Hepatocyte (in vitro differentiated cells): ENCODE measurements around the gene FMN1. TPM values are rescaled to one million over a fixed set of nuclear protein-coding genes. Genes with fewer than 3 reads are reported as not detected.

Experiments used
- DNase-seq: peaks from one replicate; pipeline ENCODE4 v3.0.0-alpha.2; 2016; ENCODE audit warnings: low spot score
- H2AFZ ChIP-seq: fragments of 200-600 bp; sonication (generic); 2 replicates; pipeline ENCODE4 v1.6.0; 2016; ENCODE audit warnings: antibody characterized with exemption, mild to moderate bottlenecking
- H3K27ac ChIP-seq: fragments of 200-600 bp; sonication (generic); 2 replicates; pipeline ENCODE4 v1.5.1; 2016; ENCODE audit warnings: mild to moderate bottlenecking
- H3K27me3 ChIP-seq: fragments of 200-600 bp; sonication (generic); 2 replicates; pipeline ENCODE4 v1.6.1; 2016
- H3K36me3 ChIP-seq: fragments of 200-600 bp; sonication (generic); replicated peaks from 2 replicates; pipeline ENCODE4 v1.5.1; 2016; ENCODE audit warnings: low read depth; ENCODE audit not compliant: insufficient read depth
- H3K4me1 ChIP-seq: fragments of 200-600 bp; sonication (generic); 2 replicates; pipeline ENCODE4 v1.5.1; 2016; ENCODE audit warnings: mild to moderate bottlenecking, moderate library complexity; ENCODE audit not compliant: insufficient read depth
- H3K4me2 ChIP-seq: fragments of 200-600 bp; sonication (generic); 2 replicates; pipeline ENCODE4 v1.6.0; 2016
- H3K4me3 ChIP-seq: fragments of 200-600 bp; sonication (generic); 2 replicates; pipeline ENCODE4 v1.5.1; 2016; ENCODE audit warnings: mild to moderate bottlenecking
- H3K79me2 ChIP-seq: fragments of 200-600 bp; sonication (generic); 2 replicates; pipeline ENCODE4 v1.6.0; 2017; ENCODE audit warnings: mild to moderate bottlenecking
- H3K9me2 ChIP-seq: fragments of 200-600 bp; sonication (generic); replicated peaks from 2 replicates; pipeline ENCODE4 v1.6.0; 2017; ENCODE audit warnings: mild to moderate bottlenecking; ENCODE audit not compliant: insufficient read depth
- H3K9me3 ChIP-seq: fragments of 200-600 bp; sonication (generic); 2 replicates; pipeline ENCODE4 v1.5.1; 2016; ENCODE audit warnings: low read depth, mild to moderate bottlenecking
- H4K20me1 ChIP-seq: fragments of 200-600 bp; sonication (generic); 2 replicates; pipeline ENCODE4 v1.6.0; 2016; ENCODE audit warnings: mild to moderate bottlenecking; ENCODE audit not compliant: insufficient read depth, poor library complexity, severe bottlenecking
- EZH2 ChIP-seq: fragments of 200-600 bp; sonication (generic); IDR thresholded peaks from 2 replicates; pipeline ENCODE4 v1.6.1; 2016; ENCODE audit warnings: antibody characterized with exemption, mild to moderate bottlenecking, borderline replicate concordance
- EZH2phosphoT487 ChIP-seq: fragments of 200-600 bp; sonication (generic); IDR thresholded peaks from one replicate; pipeline ENCODE4 v1.6.1; 2018; ENCODE audit warnings: antibody characterized with exemption, mild to moderate bottlenecking, low read depth, moderate library complexity; ENCODE audit not compliant: unreplicated experiment, severe bottlenecking
- WGBS: methylation state at CpG from one replicate; pipeline ENCODE4 v1.1.6; 2016; ENCODE audit warnings: low lambda C conversion rate; ENCODE audit errors: missing lambda C conversion rate; 5-methylcytosine and 5-hydroxymethylcytosine counted together
- polyA plus RNA-seq: library from polyadenylated mRNA; unstranded; fragments of >200 nt; fragmentation: Nextera tagmentation; extraction: Ambion mirVana; gene quantifications from 2 replicates; pipeline ENCODE4 v1.2.1, GENCODE V29; 2016
- total RNA-seq: library from RNA; depleted of rRNA; stranded (reverse); fragments of >200 nt; gene quantifications from 2 replicates; pipeline ENCODE4 v1.2.3, GENCODE V29; 2014
- TF ChIP-seq, protein P1 (sequence below): fragments of 200-600 bp; sonication (generic); IDR thresholded peaks from 2 replicates; pipeline ENCODE4 v1.5.1; 2016; ENCODE audit warnings: antibody characterized with exemption, mild to moderate bottlenecking; ENCODE audit not compliant: poor library complexity

The FMN1 gene
- total and polyA plus RNA-seq, 2 experiments from 2014 or later, result 0.07 to 0.70 TPM

DNA sequence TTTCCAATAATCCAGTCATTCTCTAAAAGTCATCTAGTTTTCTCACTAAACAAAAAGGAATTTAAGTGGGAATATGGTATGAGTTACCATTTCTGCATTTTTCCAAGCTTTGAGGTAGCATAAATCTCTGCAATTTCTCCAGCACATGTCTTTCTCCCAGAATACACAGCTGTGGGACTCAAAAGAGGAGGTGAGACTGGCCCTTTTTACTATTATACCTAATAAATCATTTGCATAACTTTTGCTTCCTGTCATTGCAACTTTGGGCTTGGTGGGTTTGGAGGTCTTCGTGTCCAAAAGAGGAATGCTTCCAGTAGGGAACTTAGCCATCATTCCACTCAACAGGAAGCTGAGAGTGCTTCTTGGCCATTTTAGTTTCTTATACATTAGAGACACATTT lies 94.8 kb downstream of the FMN1 start:
- Histone ChIP-seq H4K20me1 (no peaks in the 10 kb centered on the region), H3K27ac (no peak overlapping the region), H3K4me2 (no peak overlapping the region), H3K27me3 (peaks cover 13% of the 10 kb centered on the region), H3K4me1 (no peaks in the 10 kb centered on the region), H3K79me2 (no peaks in the 10 kb centered on the region), H3K9me2 (no peaks in the 10 kb centered on the region), H2AFZ (no peak overlapping the region), H3K9me3 (no peaks in the 10 kb centered on the region), H3K36me3 (no peaks in the 10 kb centered on the region), H3K4me3 (no peak overlapping the region)
- 73% methylated on average over 1 of the region's 1 CpG for WGBS
- TF ChIP-seq EZH2 (no peak), EZH2phosphoT487 (no peak)
- TF ChIP-seq, protein P1, sequence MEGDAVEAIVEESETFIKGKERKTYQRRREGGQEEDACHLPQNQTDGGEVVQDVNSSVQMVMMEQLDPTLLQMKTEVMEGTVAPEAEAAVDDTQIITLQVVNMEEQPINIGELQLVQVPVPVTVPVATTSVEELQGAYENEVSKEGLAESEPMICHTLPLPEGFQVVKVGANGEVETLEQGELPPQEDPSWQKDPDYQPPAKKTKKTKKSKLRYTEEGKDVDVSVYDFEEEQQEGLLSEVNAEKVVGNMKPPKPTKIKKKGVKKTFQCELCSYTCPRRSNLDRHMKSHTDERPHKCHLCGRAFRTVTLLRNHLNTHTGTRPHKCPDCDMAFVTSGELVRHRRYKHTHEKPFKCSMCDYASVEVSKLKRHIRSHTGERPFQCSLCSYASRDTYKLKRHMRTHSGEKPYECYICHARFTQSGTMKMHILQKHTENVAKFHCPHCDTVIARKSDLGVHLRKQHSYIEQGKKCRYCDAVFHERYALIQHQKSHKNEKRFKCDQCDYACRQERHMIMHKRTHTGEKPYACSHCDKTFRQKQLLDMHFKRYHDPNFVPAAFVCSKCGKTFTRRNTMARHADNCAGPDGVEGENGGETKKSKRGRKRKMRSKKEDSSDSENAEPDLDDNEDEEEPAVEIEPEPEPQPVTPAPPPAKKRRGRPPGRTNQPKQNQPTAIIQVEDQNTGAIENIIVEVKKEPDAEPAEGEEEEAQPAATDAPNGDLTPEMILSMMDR, result no peak
- DNase-seq, result no peak

DNA sequence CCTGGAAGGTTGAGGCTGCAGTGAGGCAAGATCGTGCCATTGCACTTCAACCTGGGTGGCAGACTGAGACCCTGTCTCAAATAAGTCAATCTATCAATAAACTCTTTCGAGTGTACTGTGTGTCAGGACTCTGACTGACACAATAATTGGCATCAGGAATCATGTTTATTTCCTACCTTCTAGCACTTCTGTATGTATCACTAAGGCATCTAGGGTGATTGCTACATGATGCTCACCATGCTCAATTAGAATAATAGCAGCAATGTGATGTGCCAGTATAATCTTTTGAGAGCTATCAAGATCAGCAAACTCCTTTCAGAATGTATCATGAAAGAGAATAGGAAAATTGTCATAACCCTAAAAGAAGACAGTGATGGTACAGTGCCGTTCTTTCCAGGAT lies 95.3 kb downstream of the FMN1 start:
- Histone ChIP-seq H3K27me3 (peaks cover 8% of the 10 kb centered on the region), H3K4me1 (no peaks in the 10 kb centered on the region), H2AFZ (no peak overlapping the region), H3K9me3 (no peaks in the 10 kb centered on the region), H4K20me1 (no peaks in the 10 kb centered on the region), H3K36me3 (no peaks in the 10 kb centered on the region), H3K27ac (no peak overlapping the region), H3K4me2 (no peak overlapping the region), H3K79me2 (no peaks in the 10 kb centered on the region), H3K4me3 (no peak overlapping the region), H3K9me2 (no peaks in the 10 kb centered on the region)
- no peak for DNase-seq
- 86% methylated on average over 3 of the region's 3 CpGs for WGBS
- TF ChIP-seq EZH2phosphoT487 (no peak), EZH2 (no peak)
- TF ChIP-seq, protein P1, result no peak

DNA sequence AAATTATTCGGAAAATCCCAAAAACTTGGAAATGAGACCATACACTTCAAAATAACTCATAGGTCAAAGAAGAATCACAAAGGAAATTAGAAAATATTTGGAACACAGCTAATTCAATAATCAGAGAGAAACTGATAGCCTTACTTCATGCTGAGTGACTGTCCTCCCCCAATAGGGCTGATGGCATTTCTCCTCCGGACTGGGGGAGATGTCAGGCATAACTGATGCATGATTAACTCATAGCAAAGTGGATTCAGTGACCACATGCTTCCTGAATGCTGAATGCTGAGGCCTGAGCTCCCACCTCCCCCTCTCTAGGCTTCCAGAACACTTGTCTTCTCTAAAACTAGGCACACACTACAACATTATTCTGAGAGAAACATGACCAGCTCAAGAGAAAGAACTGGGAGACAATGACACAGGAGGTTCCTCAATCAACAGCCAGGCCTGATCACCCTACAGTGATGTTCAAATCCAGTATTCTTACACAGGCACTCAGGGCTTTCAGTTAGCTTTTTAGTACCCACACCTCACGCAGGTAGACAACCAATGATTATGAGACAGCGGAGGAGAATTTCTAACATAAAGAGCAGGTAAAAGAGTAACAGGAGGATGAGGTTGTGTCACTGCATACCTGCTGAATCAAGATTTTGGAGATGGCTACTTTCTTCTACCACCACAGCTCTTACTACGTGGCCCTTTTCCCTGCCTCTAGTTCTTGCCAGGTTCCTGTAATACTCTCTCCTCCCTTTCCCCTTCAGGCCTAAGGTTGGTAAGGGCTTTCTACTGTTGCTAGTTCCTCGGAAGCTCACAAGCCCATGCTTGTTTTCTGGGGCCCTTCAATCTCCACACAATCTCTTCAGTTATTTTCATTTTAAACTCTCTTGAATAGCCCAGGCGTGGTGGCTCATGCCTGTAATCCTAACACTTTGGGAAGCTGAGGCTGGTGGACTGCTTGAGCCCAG lies 96.1 kb downstream of the FMN1 start:
- no peak overlapping the region for H3K27ac ChIP-seq
- H3K4me1 ChIP-seq, result no peaks in the 10 kb centered on the region
- H3K9me2 ChIP-seq, result no peaks in the 10 kb centered on the region
- TF ChIP-seq EZH2 (no peak), EZH2phosphoT487 (no peak)
- TF ChIP-seq, protein P1, result no peak
- no peak for DNase-seq
- H3K4me2 ChIP-seq, result no peak overlapping the region
- H3K36me3 ChIP-seq, result no peaks in the 10 kb centered on the region
- no peak overlapping the region for H3K4me3 ChIP-seq
- no peaks in the 10 kb centered on the region for H3K79me2 ChIP-seq
- no peaks in the 10 kb centered on the region for H3K9me3 ChIP-seq
- WGBS, result 89% methylated on average over 7 of the region's 7 CpGs
- no peak overlapping the region for H2AFZ ChIP-seq
- H4K20me1 ChIP-seq, result no peaks in the 10 kb centered on the region
- peaks cover 6% of the 10 kb centered on the region for H3K27me3 ChIP-seq
